ENCODE results near the gene CGNL1.
A peak's percentile ranks its signal among the peaks of the same experiment; 100 is the strongest.

The CGNL1 gene

DNA sequence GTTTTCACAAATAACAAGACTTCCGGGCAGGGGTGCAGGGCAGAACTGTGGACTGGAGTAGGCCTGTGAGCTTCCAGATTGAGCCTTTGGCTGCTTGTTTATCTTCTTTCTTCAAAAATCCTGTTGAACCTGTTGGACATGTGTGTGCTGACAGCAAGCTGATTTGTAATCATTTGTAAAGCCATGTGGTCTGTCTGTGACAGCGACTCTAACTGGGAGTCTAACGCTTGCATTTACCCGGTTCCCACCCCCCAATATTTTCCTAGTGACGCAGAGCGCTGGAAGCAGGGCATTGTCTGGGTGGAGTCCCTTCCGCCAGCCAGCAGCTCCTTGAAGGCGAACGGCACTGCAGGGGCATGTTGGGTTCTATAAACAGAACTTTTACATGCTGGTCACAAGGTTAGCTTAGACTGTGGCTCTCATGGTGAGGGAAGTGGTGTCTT, 129.7 kb downstream of the CGNL1 start:
- no peaks in the 10 kb centered on the region for H3K9me3 ChIP-seq (ENCODE audit: control insufficient read depth, low read length)
- H3K4me1 ChIP-seq, result peaks cover 19% of the 10 kb centered on the region
- H3K27me3 ChIP-seq (ENCODE audit: control insufficient read depth, insufficient read depth, low read length), result no peaks in the 10 kb centered on the region
- no peak for TF ChIP-seq CTCF (IDR thresholded peaks at IDR 0.05)
- peak overlapping the region; percentile 33 for H2AFZ ChIP-seq
- H3K79me2 ChIP-seq, result no peaks in the 10 kb centered on the region
- peak overlapping the region; percentile 53 for H3K27ac ChIP-seq
- no peak overlapping the region for H3K9ac ChIP-seq
- H3K4me3 ChIP-seq (ENCODE audit: low read depth, low read length), result peak overlapping the region; percentile 11
- peak overlapping the region; percentile 52 for H3K4me2 ChIP-seq (ENCODE audit: low read length)
- no peaks in the 10 kb centered on the region for H3K36me3 ChIP-seq (ENCODE audit: control insufficient read depth, insufficient read depth, low read length)

DNA sequence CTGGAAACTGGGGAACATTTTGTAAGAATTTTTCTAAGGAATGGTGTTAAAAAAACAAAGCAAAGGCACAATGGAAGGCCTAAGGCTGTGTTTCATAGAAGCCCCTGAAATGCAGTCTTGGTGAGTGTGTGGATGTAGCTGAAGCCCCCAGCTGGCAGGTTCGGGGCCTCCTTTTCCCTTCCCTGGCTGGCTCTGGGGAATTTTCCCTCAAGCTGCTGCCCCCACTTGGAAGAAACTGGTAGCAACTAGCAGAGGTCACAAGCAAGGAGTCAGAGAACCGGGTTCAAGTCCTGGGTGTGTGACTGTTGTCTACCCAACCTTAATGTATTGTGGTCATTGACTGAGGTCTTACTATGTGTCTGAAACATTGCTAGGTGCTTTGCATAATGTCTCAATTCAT, 130.1 kb downstream of the CGNL1 start:
- Histone ChIP-seq H3K36me3 (ENCODE audit: control insufficient read depth, insufficient read depth, low read length) (no peaks in the 10 kb centered on the region), H3K4me2 (ENCODE audit: low read length) (peak overlapping the region; percentile 52), H3K27me3 (ENCODE audit: control insufficient read depth, insufficient read depth, low read length) (no peaks in the 10 kb centered on the region), H3K4me3 (ENCODE audit: low read depth, low read length) (peak overlapping the region; percentile 11), H3K9me3 (ENCODE audit: control insufficient read depth, low read length) (no peaks in the 10 kb centered on the region), H3K79me2 (no peaks in the 10 kb centered on the region), H3K27ac (peak overlapping the region; percentile 53), H3K9ac (no peak overlapping the region), H2AFZ (peak overlapping the region; percentile 28), H3K4me1 (peaks cover 19% of the 10 kb centered on the region)
- no peak for TF ChIP-seq CTCF (IDR thresholded peaks at IDR 0.05)

- no peak overlapping the region for H3K4me3 ChIP-seq (ENCODE audit: low read depth, low read length)
- no peaks in the 10 kb centered on the region for H3K27me3 ChIP-seq (ENCODE audit: control insufficient read depth, insufficient read depth, low read length)
- H3K79me2 ChIP-seq, result no peaks in the 10 kb centered on the region
- TF ChIP-seq CTCF (IDR thresholded peaks at IDR 0.05), result no peak
- no peaks in the 10 kb centered on the region for H3K9me3 ChIP-seq (ENCODE audit: control insufficient read depth, low read length)
- no peak overlapping the region for H2AFZ ChIP-seq
- no peaks in the 10 kb centered on the region for H3K36me3 ChIP-seq (ENCODE audit: control insufficient read depth, insufficient read depth, low read length)
- peaks cover 19% of the 10 kb centered on the region for H3K4me1 ChIP-seq
- no peak overlapping the region for H3K9ac ChIP-seq
- H3K4me2 ChIP-seq (ENCODE audit: low read length), result no peak overlapping the region
- H3K27ac ChIP-seq, result no peak overlapping the region
Observed at GRCh38 chr15:57507111-57507510, 130.8 kb downstream of the CGNL1 start.

DNA sequence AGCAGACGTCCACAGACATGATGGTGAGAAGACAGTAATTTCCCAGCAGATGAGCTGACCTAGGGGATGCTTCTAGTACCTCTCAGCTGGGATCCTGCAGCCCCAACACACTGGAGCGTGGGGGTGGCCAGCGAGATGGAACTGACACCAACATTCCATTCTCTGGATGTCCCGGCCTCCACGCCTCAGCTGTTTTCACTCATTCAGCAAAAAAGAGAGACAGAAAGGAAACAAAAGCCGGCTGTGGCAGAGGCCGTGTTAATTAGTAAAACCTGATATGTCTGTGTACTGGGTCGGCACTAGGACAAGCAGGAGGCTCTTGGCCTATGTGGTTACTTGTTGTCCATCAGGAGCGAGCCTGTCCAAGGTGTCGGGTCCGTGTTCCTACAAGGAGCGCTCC, 132.8 kb downstream of the CGNL1 start:
- Histone ChIP-seq H3K4me3 (ENCODE audit: low read depth, low read length) (no peak overlapping the region), H3K4me2 (ENCODE audit: low read length) (peak overlapping the region; percentile 29), H3K79me2 (no peaks in the 10 kb centered on the region), H3K4me1 (peaks cover 15% of the 10 kb centered on the region), H3K9me3 (ENCODE audit: control insufficient read depth, low read length) (no peaks in the 10 kb centered on the region), H3K27ac (no peak overlapping the region), H3K27me3 (ENCODE audit: control insufficient read depth, insufficient read depth, low read length) (no peaks in the 10 kb centered on the region), H3K36me3 (ENCODE audit: control insufficient read depth, insufficient read depth, low read length) (no peaks in the 10 kb centered on the region), H2AFZ (no peak overlapping the region), H3K9ac (no peak overlapping the region)
- no peak for TF ChIP-seq CTCF (IDR thresholded peaks at IDR 0.05)

- Histone ChIP-seq H3K27me3 (ENCODE audit: control insufficient read depth, insufficient read depth, low read length) (no peaks in the 10 kb centered on the region), H2AFZ (no peak overlapping the region), H3K9ac (no peak overlapping the region), H3K9me3 (ENCODE audit: control insufficient read depth, low read length) (no peaks in the 10 kb centered on the region), H3K36me3 (ENCODE audit: control insufficient read depth, insufficient read depth, low read length) (no peaks in the 10 kb centered on the region), H3K4me1 (peaks cover 12% of the 10 kb centered on the region), H3K27ac (no peak overlapping the region), H3K79me2 (no peaks in the 10 kb centered on the region), H3K4me2 (ENCODE audit: low read length) (peak overlapping the region; percentile 29), H3K4me3 (ENCODE audit: low read depth, low read length) (no peak overlapping the region)
- no peak for TF ChIP-seq CTCF (IDR thresholded peaks at IDR 0.05)
Observed at GRCh38 chr15:57509965-57510364, 133.7 kb downstream of the CGNL1 start.

All from parathyroid adenoma (tissue), 2 donors.